C4-2B (cell line): ENCODE data around the gene TLE7.
A peak's percentile ranks its signal among the peaks of the same experiment; 100 is the strongest.

ENCODE experiments used
- H3K27ac ChIP-seq: fragments of 450-650 bp; 2 replicates; pipeline ENCODE4 v1.5.1; 2017
- CTCF ChIP-seq: fragments of 450-650 bp; conservative IDR thresholded peaks from 2 replicates; pipeline ENCODE4 v1.5.1; 2017; ENCODE audit warnings: mild to moderate bottlenecking
- ZFX ChIP-seq: fragments of 450-650 bp; IDR thresholded peaks from 2 replicates; pipeline ENCODE4 v1.6.1; 2017

The TLE7 gene

DNA sequence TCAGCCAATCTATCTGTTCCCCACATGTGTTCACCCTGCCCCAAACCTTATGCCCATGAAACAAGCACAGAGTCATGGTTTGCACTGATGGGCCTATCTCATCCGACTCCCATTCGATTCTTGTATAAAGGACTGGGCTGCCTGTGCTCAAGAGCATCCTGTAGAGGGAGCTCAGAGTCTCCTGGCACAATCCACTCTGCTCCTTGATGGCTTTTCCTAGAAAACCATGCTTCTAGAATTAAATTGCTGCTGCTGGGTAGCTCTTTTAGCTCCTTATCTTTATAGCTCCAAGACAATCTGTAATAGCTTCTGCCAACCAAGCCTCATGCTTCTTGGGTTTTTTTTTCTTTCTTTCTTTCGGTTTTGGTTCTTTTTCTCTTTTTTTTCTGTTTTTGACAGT is 37.6 kb upstream of the TLE7 start:
- TF ChIP-seq CTCF (peak; percentile 50), ZFX (no peak)

DNA sequence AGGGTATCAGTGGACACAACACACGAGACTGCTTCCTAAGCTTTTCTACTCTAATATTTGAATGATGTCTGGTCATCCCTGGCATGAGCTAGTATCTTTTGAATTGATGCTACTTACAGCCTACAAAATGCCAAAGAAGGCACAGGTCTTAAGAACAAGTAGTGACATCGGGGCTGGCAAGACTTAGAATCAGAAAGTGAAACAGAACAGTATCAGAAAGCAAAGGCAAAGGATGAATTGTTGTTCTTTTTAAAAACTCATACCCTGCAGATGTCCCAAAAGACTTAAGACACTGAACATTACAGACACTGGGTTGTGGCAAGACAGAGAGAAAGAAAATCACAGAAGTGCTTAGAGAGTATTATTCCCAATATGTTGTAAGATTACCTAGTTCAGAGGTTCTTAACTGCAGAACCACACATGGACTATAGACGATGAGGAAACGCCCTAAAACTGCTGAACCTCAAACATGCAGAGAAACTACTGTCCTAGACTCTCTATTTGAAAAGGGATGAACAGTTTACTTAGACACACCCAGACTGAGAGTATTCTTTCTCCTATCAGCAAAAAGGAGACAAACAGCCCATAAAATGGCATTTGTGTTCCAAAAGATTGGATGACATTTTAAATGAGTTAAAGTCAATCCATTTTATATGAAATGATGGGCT is 34.7 kb upstream of the TLE7 start:
- TF ChIP-seq CTCF (no peak), ZFX (no peak)
- H3K27ac ChIP-seq, result no peak overlapping the region

More for the DNA sequence above, 37.6 kb upstream of the TLE7 start:
- H3K27ac ChIP-seq, result no peak overlapping the region

DNA sequence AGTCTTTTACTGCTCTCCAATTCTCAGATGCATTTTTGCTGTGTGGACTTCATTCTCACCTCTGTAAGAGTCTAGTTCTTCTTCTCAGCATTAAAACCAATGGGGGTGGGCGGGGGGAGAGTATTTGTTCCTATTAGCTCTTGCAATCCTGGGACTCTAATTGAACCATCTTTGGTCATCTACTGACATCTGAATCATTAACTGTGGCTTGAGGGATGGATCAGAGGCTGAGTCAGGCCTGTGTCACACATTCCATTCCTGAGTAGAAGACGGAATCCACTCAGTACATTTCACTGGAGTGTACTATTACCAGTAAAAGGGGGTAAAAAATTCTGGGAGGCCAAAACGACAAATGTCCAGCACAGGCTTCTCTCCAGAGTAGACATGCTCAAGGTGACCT is 33.0 kb upstream of the TLE7 start:
- no peak for TF ChIP-seq ZFX
- no peak for TF ChIP-seq CTCF
- no peak overlapping the region for H3K27ac ChIP-seq

DNA sequence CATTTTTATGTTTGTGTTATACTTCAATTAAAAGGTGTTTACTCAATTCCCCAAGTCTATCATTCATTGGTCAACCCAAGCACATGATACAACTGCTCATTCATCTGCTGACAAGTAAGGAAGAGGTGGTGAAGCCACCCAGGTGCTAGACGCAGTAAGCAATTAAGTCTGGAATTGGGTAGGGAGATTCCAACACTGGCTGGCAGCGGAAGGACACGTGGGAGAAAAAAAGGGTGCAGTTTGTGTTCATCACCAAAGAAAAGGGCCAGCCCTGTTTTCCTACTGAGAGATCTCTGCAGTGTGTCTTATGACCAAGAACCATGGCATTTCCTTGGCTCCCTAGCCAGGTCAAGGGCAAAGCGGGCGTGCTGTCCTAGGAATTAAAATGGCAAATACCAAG is 32.0 kb upstream of the TLE7 start:
- TF ChIP-seq CTCF (no peak), ZFX (no peak)
- H3K27ac ChIP-seq, result no peak overlapping the region

- no peak overlapping the region for H3K27ac ChIP-seq
- TF ChIP-seq ZFX (no peak), CTCF (no peak)
These were observed 31.1 kb upstream of the TLE7 start for GRCh38 chr16:71472931-71473330.

- no peak overlapping the region for H3K27ac ChIP-seq
These were observed 30.2 kb upstream of the TLE7 start for GRCh38 chr16:71472051-71472450.

DNA sequence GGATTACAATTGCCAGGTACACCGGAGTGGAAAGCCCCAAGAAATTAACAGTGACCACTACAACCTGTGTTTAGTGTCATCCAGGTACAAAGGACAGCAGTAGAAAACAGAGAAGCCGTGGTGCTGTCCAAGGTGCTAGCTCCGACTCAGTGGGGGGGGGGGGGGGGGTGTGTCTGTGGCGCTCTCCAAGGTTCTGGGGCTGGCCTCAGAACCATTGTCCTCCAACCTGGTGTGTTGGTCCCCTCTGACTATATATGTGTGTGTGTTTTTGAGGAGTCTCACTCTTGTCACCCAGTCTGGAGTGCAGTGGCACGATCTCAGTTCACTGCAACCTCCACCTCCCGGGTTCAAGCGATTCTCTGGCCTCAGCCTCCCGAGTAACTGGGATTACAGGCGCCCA is 26.0 kb upstream of the TLE7 start:
- TF ChIP-seq ZFX (no peak), CTCF (no peak)

More at GRCh38 chr16:71472051-71472450, 30.2 kb upstream of the TLE7 start:
- TF ChIP-seq CTCF (no peak), ZFX (no peak)

More for the DNA sequence above, 26.0 kb upstream of the TLE7 start:
- H3K27ac ChIP-seq, result no peak overlapping the region
